Transverse colon (tissue), 4 donors: Measurements from ENCODE around the gene TTC22. TPM values are rescaled to one million over a fixed set of nuclear protein-coding genes. Genes with fewer than 3 reads are reported as not detected.
A peak's percentile ranks its signal among the peaks of the same experiment; 100 is the strongest.
"Not testable (repeated sequence)": the region's sequence is repeated elsewhere in the genome, so short reads cannot be mapped to it uniquely, and the experiment has no call there.

Experiments used
- DNase-seq: peaks from one replicate; pipeline ENCODE4 v3.0.0-alpha.2; 2019
- H3K27ac ChIP-seq, 4 donors: fragments of 200-600 bp; sonication (generic); 2 replicates each; pipeline ENCODE4 v1.5.1; 2016 to 2018; ENCODE audit warnings: inconsistent platforms in 4 of 4
- H3K27me3 ChIP-seq: fragments of 200-600 bp; sonication (generic); 2 replicates; pipeline ENCODE4 v1.5.1; 2017; ENCODE audit warnings: inconsistent platforms
- H3K36me3 ChIP-seq, 4 donors: fragments of 200-600 bp; sonication (generic); 2 replicates each; pipeline ENCODE4 v1.5.1; 2017 to 2019; ENCODE audit warnings: inconsistent platforms in 4 of 4
- H3K4me1 ChIP-seq, 4 donors: fragments of 200-600 bp; sonication (generic); 2 replicates each; pipeline ENCODE4 v1.5.1; 2017 to 2020; ENCODE audit warnings: inconsistent platforms in 4 of 4
- H3K4me3 ChIP-seq, 4 donors: fragments of 200-600 bp; sonication (generic); 1 replicate in 1 of 4; 2 replicates in 3 of 4; pipeline versions ENCODE4 v1.5.1 to v1.6.1; 2017 to 2019; ENCODE audit warnings: inconsistent platforms in 4 of 4
- H3K9me3 ChIP-seq, 2 donors: fragments of 200-600 bp; sonication (generic); 2 replicates each; pipeline ENCODE4 v1.5.1; 2017 to 2019; ENCODE audit warnings: inconsistent platforms in 2 of 2
- EP300 ChIP-seq: sonication (generic); formaldehyde crosslinking; IDR thresholded peaks from one replicate; pipeline ENCODE4 v1.6.1; 2017; ENCODE audit warnings: antibody characterized with exemption, low read depth
- POLR2A ChIP-seq: fragments of 450-650 bp; IDR thresholded peaks from one replicate; pipeline ENCODE4 v1.6.1; 2016; ENCODE audit warnings: antibody characterized with exemption, mild to moderate bottlenecking, moderate library complexity
- POLR2AphosphoS5 ChIP-seq, 3 donors: sonication (generic); formaldehyde crosslinking; IDR thresholded peaks; one replicate each; pipeline ENCODE4 v1.6.1; 2016; ENCODE audit warnings: antibody characterized with exemption in 3 of 3
- WGBS, 2 donors: methylation state at CpG; one replicate each; pipeline ENCODE4 v1.1.5; 2018; ENCODE audit warnings: low coverage in 1 of 2; 5-methylcytosine and 5-hydroxymethylcytosine counted together
- in situ Hi-C, 4 donors: fragments of 200-750 bp; cut with MboI; loops; one replicate each; pipeline versions ENCODE4 v1.15.0 to v1.15.1; 2017; ENCODE audit warnings: low sequenced_read_pairs in 3 of 4, low pct_ligation_motif_present in 1 of 4, low pct_unique_long_range_greater_than_20kb in 1 of 4
- intact Hi-C: fragments of 100-400 bp; cut with DNase I; formaldehyde crosslinking; loops from one replicate; pipeline ENCODE4 v1.15.1; 2023; ENCODE audit warnings: low total_unique reads
- total RNA-seq, 4 donors: library from RNA; depleted of rRNA; stranded (reverse); fragments of >200 nt; gene quantifications; one replicate each; pipeline ENCODE4 v1.1.0, GENCODE V29; 2016
- TF ChIP-seq, protein P1 (sequence below), 5 experiments: fragments of 200-600 bp in 3 of 5; fragments of 450-650 bp in 2 of 5; sonication (generic) in 3 of 5; IDR thresholded peaks; 1 replicate in 2 of 5; 2 replicates in 3 of 5; pipeline ENCODE4 v1.5.1; 2016 to 2017; ENCODE audit warnings: antibody characterized with exemption in 5 of 5, inconsistent platforms in 3 of 5, mild to moderate bottlenecking in 2 of 5, moderate library complexity in 1 of 5

TTC22 gene
- total RNA-seq, 4 donors from 2014 or later: 39.8 to 174 (median 98.4) TPM

DNA sequence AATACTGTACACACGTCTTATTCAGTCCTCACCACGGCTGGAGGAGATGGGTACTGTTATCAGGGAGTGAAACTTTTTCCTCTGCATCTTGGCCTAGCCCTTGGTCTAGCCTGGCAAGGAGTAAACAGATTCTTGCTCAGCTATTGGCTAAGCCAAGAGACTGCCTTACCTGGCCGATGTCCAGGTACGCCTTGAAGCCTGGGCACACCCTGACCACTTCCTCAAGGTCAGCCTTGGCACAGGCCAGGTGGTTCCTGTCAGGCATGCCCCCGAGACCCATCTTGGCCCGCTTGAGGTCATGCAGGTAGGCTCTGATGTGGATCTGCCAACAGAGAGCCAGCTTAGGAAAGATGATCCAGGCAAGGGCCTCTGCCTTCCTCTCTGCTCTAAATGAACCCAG is 19.0 kb downstream of the TTC22 start:
- H3K27me3 ChIP-seq: no peaks in the 10 kb centered on the region
- in situ Hi-C loops (no loop called here), intact Hi-C loops (no loop called here)
- no peaks in the 10 kb centered on the region for H3K9me3 ChIP-seq
- WGBS, 2 donors: 86% methylated on average over 6 of the region's 6 CpGs; no CpG with 5 or more reads in 1 of the 2 donors
- peaks cover 2 to 6% (median 3%) of the 10 kb centered on the region in 4 donors for H3K4me1 ChIP-seq
- no peak overlapping the region for H3K4me3 ChIP-seq
- DNase-seq: no peak
- TF ChIP-seq, protein P1, sequence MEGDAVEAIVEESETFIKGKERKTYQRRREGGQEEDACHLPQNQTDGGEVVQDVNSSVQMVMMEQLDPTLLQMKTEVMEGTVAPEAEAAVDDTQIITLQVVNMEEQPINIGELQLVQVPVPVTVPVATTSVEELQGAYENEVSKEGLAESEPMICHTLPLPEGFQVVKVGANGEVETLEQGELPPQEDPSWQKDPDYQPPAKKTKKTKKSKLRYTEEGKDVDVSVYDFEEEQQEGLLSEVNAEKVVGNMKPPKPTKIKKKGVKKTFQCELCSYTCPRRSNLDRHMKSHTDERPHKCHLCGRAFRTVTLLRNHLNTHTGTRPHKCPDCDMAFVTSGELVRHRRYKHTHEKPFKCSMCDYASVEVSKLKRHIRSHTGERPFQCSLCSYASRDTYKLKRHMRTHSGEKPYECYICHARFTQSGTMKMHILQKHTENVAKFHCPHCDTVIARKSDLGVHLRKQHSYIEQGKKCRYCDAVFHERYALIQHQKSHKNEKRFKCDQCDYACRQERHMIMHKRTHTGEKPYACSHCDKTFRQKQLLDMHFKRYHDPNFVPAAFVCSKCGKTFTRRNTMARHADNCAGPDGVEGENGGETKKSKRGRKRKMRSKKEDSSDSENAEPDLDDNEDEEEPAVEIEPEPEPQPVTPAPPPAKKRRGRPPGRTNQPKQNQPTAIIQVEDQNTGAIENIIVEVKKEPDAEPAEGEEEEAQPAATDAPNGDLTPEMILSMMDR (IDR thresholded peaks at IDR 0.05): no peak
- TF ChIP-seq EP300 (no peak), POLR2A (no peak), POLR2AphosphoS5 (IDR thresholded peaks at IDR 0.05) (no peak)
- no peak overlapping the region for H3K27ac ChIP-seq
- H3K36me3 ChIP-seq: no peaks in the 10 kb centered on the region

DNA sequence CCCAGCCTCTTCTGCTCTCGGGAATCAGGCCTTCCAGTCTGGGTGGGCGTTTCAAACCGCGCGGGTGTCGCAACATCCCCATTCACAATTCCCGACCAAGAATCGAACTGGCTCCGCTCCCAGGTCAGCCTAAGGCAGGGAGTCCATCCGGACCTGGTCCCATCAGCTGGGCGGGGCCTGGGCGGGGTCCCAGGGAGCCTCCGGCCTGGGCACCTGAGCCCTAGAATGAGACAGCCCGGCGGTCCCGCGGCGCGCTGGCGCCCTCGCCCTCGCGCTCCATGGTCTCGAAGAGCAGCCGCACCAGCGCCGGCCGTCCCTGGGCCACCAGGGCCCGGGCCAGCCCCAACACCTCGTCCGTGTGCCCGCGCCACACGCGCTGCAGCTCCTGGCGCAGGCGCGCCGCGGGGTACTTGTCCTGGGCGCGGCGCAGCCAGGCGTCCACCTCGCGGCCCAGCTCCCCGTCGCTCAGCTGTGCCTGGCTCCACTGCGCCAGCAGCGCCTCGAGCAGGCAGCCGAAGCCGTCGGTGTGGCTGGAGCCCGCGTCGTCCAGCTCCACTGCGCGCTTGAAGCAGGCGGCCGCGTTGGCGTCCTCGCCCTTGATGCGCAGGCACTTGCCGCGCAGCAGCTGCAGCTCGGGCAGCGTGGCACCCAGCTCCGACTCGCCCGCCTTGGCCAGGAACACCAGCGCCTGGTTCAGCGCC is 19.9 kb downstream of the TTC22 start:
- no peak for DNase-seq
- Histone ChIP-seq H3K4me3 (peak overlapping the region in 1 of 4 donors; percentile 6), H3K36me3 (no peaks in the 10 kb centered on the region), H3K27me3 (no peaks in the 10 kb centered on the region), H3K4me1 (peaks cover 10 to 16% (median 12%) of the 10 kb centered on the region in 4 donors), H3K27ac (no peak overlapping the region), H3K9me3 (no peaks in the 10 kb centered on the region)
- intact Hi-C loops: no loop called here
- in situ Hi-C loops: no loop called here
- 83% methylated on average over 67 of the region's 74 CpGs; no CpG with 5 or more reads in 1 of the 2 donors for WGBS, 2 donors
- TF ChIP-seq EP300 (no peak), POLR2A (no peak), POLR2AphosphoS5 (IDR thresholded peaks at IDR 0.05) (no peak)
- TF ChIP-seq, protein P1 (IDR thresholded peaks at IDR 0.05): no peak

DNA sequence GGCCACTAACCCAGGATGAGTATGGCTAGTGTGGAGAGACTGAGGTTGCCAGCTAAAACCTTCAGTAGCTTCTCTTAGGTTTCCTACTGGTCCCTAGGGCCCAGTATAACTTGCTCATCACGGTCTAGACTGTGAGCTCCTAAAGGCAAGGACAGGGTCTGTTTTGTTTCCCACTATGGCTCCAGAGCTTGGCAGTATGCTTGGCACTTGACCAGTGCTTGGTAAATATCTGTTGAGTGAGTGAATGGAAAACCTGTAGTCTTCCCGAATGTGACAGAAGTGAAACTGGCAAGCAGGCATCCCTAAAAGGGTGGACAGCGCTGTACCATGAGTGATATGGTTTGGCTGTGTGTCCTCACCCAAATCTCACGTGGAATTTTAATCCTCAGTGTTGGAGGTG is 23.7 kb downstream of the TTC22 start:
- no peak for DNase-seq
- peak in 2 of 3 donors; percentile 58 for TF ChIP-seq POLR2AphosphoS5 (IDR thresholded peaks at IDR 0.05)
- no peak for TF ChIP-seq POLR2A
- TF ChIP-seq EP300: peak; percentile 17
- Histone ChIP-seq H3K27ac (peak overlapping the region; percentile 60 to 86 (median 72)), H3K4me1 (peaks cover 15 to 27% (median 25%) of the 10 kb centered on the region in 4 donors), H3K9me3 (no peaks in the 10 kb centered on the region), H3K36me3 (no peaks in the 10 kb centered on the region), H3K27me3 (no peaks in the 10 kb centered on the region), H3K4me3 (no peak overlapping the region)
- in situ Hi-C loops (no loop called here), intact Hi-C loops (no loop called here)
- WGBS, 2 donors: 69 to 95% methylated on average over 3 to 4 of the region's 4 CpGs

DNA sequence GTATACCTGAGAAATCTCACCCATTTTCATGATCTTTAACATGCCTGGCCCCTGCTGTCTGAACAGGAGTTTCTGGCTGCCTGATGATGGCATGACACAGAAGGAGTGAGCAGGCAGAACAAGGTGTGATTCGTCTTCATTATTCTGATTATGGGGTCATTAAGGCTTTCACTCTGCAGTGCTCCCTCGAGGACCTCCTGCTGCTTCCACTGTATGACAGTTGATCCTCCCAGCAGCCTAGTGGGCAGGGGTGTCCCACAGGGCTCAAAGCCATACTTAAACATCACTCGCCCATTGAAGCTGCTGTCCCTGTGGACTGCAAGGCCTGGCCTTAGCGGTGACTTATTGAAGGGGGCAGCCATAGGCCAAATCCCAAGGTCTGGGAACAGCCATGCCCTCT is 24.1 kb downstream of the TTC22 start:
- intact Hi-C loops: no loop called here
- Histone ChIP-seq H3K9me3 (no peaks in the 10 kb centered on the region), H3K27ac (peak overlapping the region; percentile 60 to 86 (median 72)), H3K27me3 (no peaks in the 10 kb centered on the region), H3K4me1 (peaks cover 15 to 29% (median 28%) of the 10 kb centered on the region in 4 donors), H3K36me3 (no peaks in the 10 kb centered on the region), H3K4me3 (no peak overlapping the region)
- WGBS, 2 donors: 68% methylated on average over 4 of the region's 4 CpGs; no CpG with 5 or more reads in 1 of the 2 donors
- DNase-seq: no peak
- in situ Hi-C loops: no loop called here
- TF ChIP-seq POLR2AphosphoS5 (IDR thresholded peaks at IDR 0.05) (no peak), EP300 (no peak), POLR2A (no peak)
- TF ChIP-seq, protein P1 (IDR thresholded peaks at IDR 0.05): no peak

DNA sequence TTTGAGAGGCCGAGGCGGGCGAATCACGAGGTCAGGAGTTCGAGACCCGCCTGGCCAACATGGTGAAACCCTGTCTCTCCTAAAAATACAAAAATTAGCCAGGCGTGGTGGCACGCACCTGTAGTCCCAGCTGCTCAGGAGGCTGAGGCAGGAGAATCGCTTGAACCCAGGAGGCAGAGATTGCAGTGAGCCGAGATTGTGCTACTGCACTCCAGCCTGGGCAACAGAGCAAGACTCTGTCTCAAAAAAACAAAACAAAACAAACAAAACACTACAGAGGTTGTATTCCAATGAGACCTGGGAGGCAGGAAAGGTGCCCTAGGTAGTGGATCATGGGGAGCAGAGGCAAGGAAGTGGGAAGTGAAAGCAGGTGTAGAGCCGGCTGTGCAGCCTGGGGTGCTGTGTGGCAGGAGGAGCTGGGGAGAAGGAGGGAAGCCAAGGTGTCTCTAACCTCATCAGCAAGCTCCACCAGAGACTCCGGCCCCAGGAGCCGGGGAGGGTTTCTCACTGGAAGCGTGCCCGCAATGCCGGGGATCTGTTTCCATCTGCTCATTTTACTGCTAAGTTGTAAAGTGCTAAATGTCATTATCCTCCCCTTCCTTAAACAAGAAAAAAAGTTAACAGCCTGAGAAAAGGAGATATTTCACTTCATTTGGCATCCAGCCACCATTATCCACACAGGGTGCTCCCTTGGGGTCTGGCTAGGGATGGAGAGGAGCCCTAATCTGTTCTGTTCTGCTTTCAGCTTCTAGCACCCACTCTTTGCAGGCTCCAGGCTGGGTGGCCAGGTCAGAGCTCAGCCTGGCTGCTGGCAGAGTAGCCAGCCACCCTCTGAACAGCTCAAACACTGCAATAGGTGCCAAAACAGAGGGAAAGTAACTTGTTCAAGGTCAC is 25.0 kb downstream of the TTC22 start:
- in situ Hi-C loops, H3K36me3 ChIP-seq, H3K27me3 ChIP-seq, H3K9me3 ChIP-seq, H3K4me3 ChIP-seq, intact Hi-C loops: not testable (repeated sequence)
- DNase-seq: peak; percentile 79
- H3K4me1 ChIP-seq: peaks cover 15 to 29% (median 28%) of the 10 kb centered on the region in 4 donors
- peak overlapping the region; percentile 60 to 86 (median 72) for H3K27ac ChIP-seq
- WGBS, 2 donors: 22 to 48% methylated on average over 3 to 16 of the region's 16 CpGs
